IMR-90 (cell line): Measurements from ENCODE around the gene CERS6. TPM values are rescaled to one million over a fixed set of nuclear protein-coding genes. Genes with fewer than 3 reads are reported as not detected.

Experiments
- ATAC-seq: fragments of 200-7000 bp; cut with Tn5 transposase; 2 replicates; pipeline ENCODE4 v1.9.1; 2020; ENCODE audit warnings: low read depth, mild to moderate bottlenecking, moderate library complexity
- BruUV-seq: library from RNA; stranded (reverse); fragments of 400-500 nt; replicated peaks from 2 replicates; lab custom pipeline; 2021; lab: Mats Ljungman, UMichigan
- CTCF ChIA-PET: fragments of 300-600 bp; formaldehyde crosslinking; extraction: SDS; loops from one replicate; lab custom pipeline; 2021; ENCODE audit warnings: antibody characterized with exemption; lab: Yijun Ruan, JAX
- POLR2A ChIA-PET: fragments of 300-600 bp; sonication (Branson Sonifier 250); formaldehyde crosslinking; loops from one replicate; lab custom pipeline; 2022; ENCODE audit warnings: antibody characterized with exemption; ENCODE audit not compliant: unreplicated experiment; lab: Charles Lee
- DNase-seq: peaks from one replicate; pipeline ENCODE4 v3.0.0; 2013
- H2AFZ ChIP-seq: replicated peaks from 2 replicates; pipeline ENCODE3; 2013; ENCODE audit warnings: low read length, mild to moderate bottlenecking; ENCODE audit not compliant: poor library complexity
- H2AK5ac ChIP-seq: 2 replicates; pipeline ENCODE4 v1.6.1; 2013; ENCODE audit warnings: low read depth, low read length, inconsistent platforms
- H2AK9ac ChIP-seq: replicated peaks from 2 replicates; pipeline ENCODE3; 2013; ENCODE audit warnings: mild to moderate bottlenecking, low read depth, low read length, moderate library complexity; ENCODE audit not compliant: poor library complexity
- H2BK120ac ChIP-seq: 2 replicates; pipeline ENCODE4 v1.6.1; 2013; ENCODE audit warnings: low read depth, low read length, inconsistent platforms
- H2BK15ac ChIP-seq: 3 replicates; pipeline ENCODE4 v1.6.1; 2013; ENCODE audit warnings: low read depth, low read length, inconsistent platforms
- H2BK20ac ChIP-seq: 2 replicates; pipeline ENCODE4 v1.6.1; 2013; ENCODE audit warnings: low read depth, mild to moderate bottlenecking, inconsistent platforms, low read length, moderate library complexity
- H2BK5ac ChIP-seq: 2 replicates; pipeline ENCODE4 v1.6.1; 2013; ENCODE audit warnings: mild to moderate bottlenecking, low read depth, low read length, inconsistent platforms; ENCODE audit not compliant: poor library complexity, severe bottlenecking
- H3K14ac ChIP-seq: replicated peaks from 2 replicates; pipeline ENCODE4 v1.6.1; 2013; ENCODE audit warnings: low read depth, low read length, inconsistent platforms
- H3K18ac ChIP-seq: 2 replicates; pipeline ENCODE4 v1.6.1; 2013; ENCODE audit warnings: low read depth, low read length, control low read depth
- H3K23ac ChIP-seq: 2 replicates; pipeline ENCODE4 v1.6.1; 2013; ENCODE audit warnings: low read depth, low read length, inconsistent platforms
- H3K27ac ChIP-seq: 2 replicates; pipeline ENCODE4 v1.5.1; 2013; ENCODE audit warnings: mild to moderate bottlenecking, control low read depth, low read length; ENCODE audit not compliant: insufficient read depth
- H3K27me3 ChIP-seq: 2 replicates; pipeline ENCODE4 v1.6.1; 2013; ENCODE audit warnings: low read length; ENCODE audit not compliant: control insufficient read depth, insufficient read depth
- H3K36me3 ChIP-seq: 2 replicates; pipeline ENCODE4 v1.6.1; 2013; ENCODE audit warnings: low read length, mixed read lengths; ENCODE audit not compliant: control insufficient read depth, insufficient read depth
- H3K4ac ChIP-seq: 2 replicates; pipeline ENCODE4 v1.6.1; 2013; ENCODE audit warnings: low read depth, low read length, inconsistent platforms
- H3K4me1 ChIP-seq: 2 replicates; pipeline ENCODE4 v1.6.1; 2013; ENCODE audit warnings: low read length, mixed read lengths; ENCODE audit not compliant: control insufficient read depth, insufficient read depth
- H3K4me2 ChIP-seq: 2 replicates; pipeline ENCODE4 v1.6.1; 2013; ENCODE audit warnings: low read depth, mild to moderate bottlenecking, control low read depth, low read length, moderate library complexity
- H3K4me3 ChIP-seq: 2 replicates; pipeline ENCODE4 v1.5.1; 2013; ENCODE audit warnings: low read depth, mild to moderate bottlenecking, control low read depth, low read length, moderate library complexity; ENCODE audit not compliant: insufficient read depth
- H3K56ac ChIP-seq: 2 replicates; pipeline ENCODE4 v1.6.1; 2013; ENCODE audit warnings: low read length, inconsistent platforms; ENCODE audit not compliant: insufficient read depth; ENCODE audit errors: extremely low read depth
- H3K79me1 ChIP-seq, 2 experiments: 2 replicates each; pipeline ENCODE4 v1.6.1; 2013; ENCODE audit warnings: low read length in 2 of 2, inconsistent platforms in 1 of 2, low read depth in 1 of 2
- H3K9ac ChIP-seq: 2 replicates; pipeline ENCODE4 v1.6.1; 2013; ENCODE audit warnings: low read depth, low read length, control low read depth
- H3K9me1 ChIP-seq: 2 replicates; pipeline ENCODE4 v1.6.1; 2013; ENCODE audit warnings: low read length, inconsistent platforms; ENCODE audit not compliant: insufficient read depth
- H3K9me3 ChIP-seq: 2 replicates; pipeline ENCODE4 v1.6.1; 2013; ENCODE audit warnings: low read length; ENCODE audit not compliant: control insufficient read depth, insufficient read depth
- H4K20me1 ChIP-seq: 2 replicates; pipeline ENCODE4 v1.6.1; 2013; ENCODE audit warnings: low read length, inconsistent platforms; ENCODE audit not compliant: insufficient read depth
- H4K5ac ChIP-seq: 2 replicates; pipeline ENCODE4 v1.6.1; 2013; ENCODE audit warnings: mild to moderate bottlenecking, low read depth, low read length, control low read depth
- H4K8ac ChIP-seq, 2 experiments: 2 replicates each; pipeline ENCODE4 v1.6.1; 2013; ENCODE audit warnings: low read depth in 2 of 2, low read length in 2 of 2, control low read depth in 1 of 2, inconsistent platforms in 1 of 2
- H4K91ac ChIP-seq: 2 replicates; pipeline ENCODE4 v1.6.1; 2013; ENCODE audit warnings: low read depth, low read length, inconsistent platforms; ENCODE audit not compliant: insufficient read depth
- MXI1 ChIP-seq: IDR thresholded peaks from 2 replicates; pipeline ENCODE4 v1.6.1; 2012; ENCODE audit warnings: low read depth, mild to moderate bottlenecking, low read length, moderate library complexity, borderline replicate concordance
- NFE2L2 ChIP-seq: fragments of 150-350 bp; IDR thresholded peaks from 2 replicates; pipeline ENCODE4 v1.6.1; 2016; ENCODE audit warnings: low read depth, mild to moderate bottlenecking, low read length
- POLR2A ChIP-seq: IDR thresholded peaks from 2 replicates; pipeline ENCODE4 v1.6.1; 2012; ENCODE audit warnings: mild to moderate bottlenecking, low read depth, low read length
- RAD21 ChIP-seq: IDR thresholded peaks from 2 replicates; pipeline ENCODE4 v1.6.1; 2012; ENCODE audit warnings: low read length, improper control_type of control experiment
- WGBS, 2 experiments: methylation state at CpG; one replicate each; pipeline versions ENCODE4 v1.1.5 to v1.1.7; 2013; ENCODE audit warnings: missing lambda C conversion rate in 2 of 2; ENCODE audit not compliant: insufficient read length in 1 of 2; ENCODE audit errors: extremely low coverage in 2 of 2; 5-methylcytosine and 5-hydroxymethylcytosine counted together
- dilution Hi-C: fragments of 300-500 bp; cut with HindIII; formaldehyde crosslinking; loops from one replicate; pipeline ENCODE4 v1.14.3; 2018; ENCODE audit warnings: low sequenced_read_pairs; ENCODE audit not compliant: unreplicated experiment
- in situ Hi-C: fragments of 300-500 bp; cut with MboI; formaldehyde crosslinking; loops from 3 replicates; pipeline ENCODE4 v1.14.3; 2019; ENCODE audit warnings: low sequenced_read_pairs, inconsistent platforms, mixed read lengths
- intact Hi-C: fragments of 100-400 bp; cut with micrococcal nuclease; formaldehyde crosslinking; loops from 2 replicates; pipeline ENCODE4 v1.10.0; 2022
- polyA plus RNA-seq, 3 experiments: library from polyadenylated mRNA; depleted of rRNA; stranded (reverse); fragments of >200 nt; gene quantifications; 2 replicates each; pipeline ENCODE4 v1.2.3, GENCODE V29; 2012; ENCODE audit warnings: low replicate concordance in 1 of 3
- total RNA-seq: library from RNA; depleted of rRNA; stranded (reverse); fragments of >200 nt; gene quantifications from 2 replicates; pipeline ENCODE4 v1.2.3, GENCODE V29; 2012

Gene CERS6
- total and polyA plus RNA-seq, 2 of the 4 experiments (the other 2 are of a cell fraction) = 2.1 to 5.7 TPM

DNA sequence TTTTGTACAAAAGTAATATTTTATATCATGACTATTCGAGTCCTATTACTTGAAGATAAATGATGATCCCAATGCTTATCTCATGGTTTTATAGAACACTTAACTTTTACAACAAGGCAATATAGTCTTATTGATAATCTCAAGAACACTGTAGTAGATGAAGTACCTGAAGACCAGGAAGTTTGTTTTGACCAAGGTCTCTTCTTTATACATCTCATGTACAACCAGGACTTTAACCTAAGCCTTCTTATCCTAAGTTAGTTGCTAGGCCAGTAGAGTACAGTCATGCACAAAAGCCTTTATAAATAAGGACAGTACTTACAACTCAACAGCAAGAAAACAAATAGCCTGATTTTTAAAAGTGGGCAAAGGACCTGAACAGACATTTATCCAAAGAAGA is 198.6 kb downstream of the CERS6 start:
- H3K79me1 ChIP-seq = no peaks in the 10 kb centered on the region
- no peak overlapping the region for H2BK120ac ChIP-seq
- DNase-seq (no peak), ATAC-seq (no peak)
- dilution Hi-C loops = no loop called here
- no peaks in the 10 kb centered on the region for H4K20me1 ChIP-seq
- H3K4ac ChIP-seq = no peak overlapping the region
- H3K14ac ChIP-seq = no peak overlapping the region
- H3K9me1 ChIP-seq = no peaks in the 10 kb centered on the region
- intact Hi-C loops = no loop called here
- no peak overlapping the region for H2BK20ac ChIP-seq
- H3K36me3 ChIP-seq = no peaks in the 10 kb centered on the region
- no peak overlapping the region for H3K56ac ChIP-seq
- no peak overlapping the region for H4K8ac ChIP-seq
- H2BK5ac ChIP-seq = no peak overlapping the region
- no peak overlapping the region for H2AK5ac ChIP-seq
- POLR2A ChIA-PET = no interaction called here
- H3K4me1 ChIP-seq = no peaks in the 10 kb centered on the region
- H3K27ac ChIP-seq = no peak overlapping the region
- no CpG with 5 or more reads among the region's 1 CpG for WGBS, 2 experiments
- H2BK15ac ChIP-seq = no peak overlapping the region
- H2AK9ac ChIP-seq = no peak overlapping the region
- no peak overlapping the region for H3K4me3 ChIP-seq
- no peak overlapping the region for H3K18ac ChIP-seq
- H3K4me2 ChIP-seq = no peak overlapping the region
- H3K9me3 ChIP-seq = no peaks in the 10 kb centered on the region
- H3K23ac ChIP-seq = no peak overlapping the region
- no TSS peak for BruUV-seq
- CTCF ChIA-PET = no interaction called here
- H3K9ac ChIP-seq = no peak overlapping the region
- no peak overlapping the region for H2AFZ ChIP-seq
- H4K91ac ChIP-seq = no peak overlapping the region
- no peak for TF ChIP-seq POLR2A
- no peak for TF ChIP-seq MXI1
- TF ChIP-seq RAD21 = no peak
- no peak for TF ChIP-seq NFE2L2
- H4K5ac ChIP-seq = no peak overlapping the region
- in situ Hi-C loops = no loop called here
- H3K27me3 ChIP-seq = no peaks in the 10 kb centered on the region
